Articular chondrocyte of knee joint (primary cell): ENCODE data around the gene CAPN2. TPM values are rescaled to one million over a fixed set of nuclear protein-coding genes. Genes with fewer than 3 reads are reported as not detected.

Experiments
- small RNA-seq: library from RNA; depleted of rRNA; stranded (forward); fragments of <200 nt; gene quantifications from one replicate; pipeline ENCODE3, GENCODE V24; 2012
- total RNA-seq: library from RNA; depleted of rRNA; stranded (reverse); fragments of >200 nt; gene quantifications from 2 replicates; pipeline ENCODE4 v1.2.3, GENCODE V29; 2012

Gene CAPN2
- total RNA-seq: 264 and 269 TPM in 2 replicates

GRCh38 chr1:223712194-223712849, at the start of gene CAPN2:
CAPN2 (plus strand) TSS chr1:223712539; CDS start chr1:223712641, 102 bp downstream.

GRCh38 chr1:223665592-223666312, 46.6 kb upstream of the CAPN2 start, which contains the start of gene CAPN8:
CAPN8 (minus strand) TSS chr1:223665701; CDS start chr1:223665646, 55 bp downstream.

Small RNA genes lying within 50 kb of the gene (small RNA-seq; reads per million reads assigned to genes)
- not detected for gene RNU6-1248P

Other genes starting within 250 kb of the CAPN2 start
- not detected in 2 replicates for gene CAPN8, start 46.8 kb upstream of the CAPN2 start, total RNA-seq
- gene TP53BP2, start 133.4 kb downstream of the CAPN2 start, total RNA-seq: 23.7 and 27.0 TPM in 2 replicates